Activated CD4-positive, CD25-positive, alpha-beta regulatory T cell treated with anti-CD3 and anti-CD28 coated beads, Interleukin-2, amount 50 U/mL, for 72 hours (primary cell): ENCODE data around the gene HSDL1.

Source experiments
- DNase-seq: peaks from one replicate; pipeline ENCODE4 v3.0.0; 2021

The HSDL1 gene

DNA sequence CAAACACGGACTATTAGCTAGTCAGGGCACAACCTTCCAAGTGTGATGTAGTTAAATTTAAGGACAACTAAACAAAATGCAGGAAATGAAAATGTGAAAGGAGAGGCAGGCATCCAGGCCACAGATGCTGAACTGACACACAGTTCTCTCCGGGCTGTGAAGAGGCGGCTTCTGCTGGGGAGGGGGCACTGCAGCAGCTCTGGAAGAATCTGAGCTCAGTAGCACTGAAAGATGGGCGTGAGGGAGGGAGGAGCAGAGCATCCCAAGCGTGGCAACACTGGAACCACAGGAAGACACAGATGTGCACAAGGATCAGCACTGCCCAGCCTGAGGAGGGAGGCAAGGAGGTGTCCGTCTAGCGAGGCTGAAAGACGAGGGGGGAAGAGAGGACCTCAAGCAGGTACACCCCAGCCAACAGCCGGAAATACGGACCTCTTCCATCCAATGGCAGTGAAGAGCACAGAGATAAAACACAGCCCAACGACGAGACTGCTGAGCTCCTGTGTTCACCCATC, 39.6 kb downstream of the HSDL1 start:
- DNase-seq, result no peak

DNA sequence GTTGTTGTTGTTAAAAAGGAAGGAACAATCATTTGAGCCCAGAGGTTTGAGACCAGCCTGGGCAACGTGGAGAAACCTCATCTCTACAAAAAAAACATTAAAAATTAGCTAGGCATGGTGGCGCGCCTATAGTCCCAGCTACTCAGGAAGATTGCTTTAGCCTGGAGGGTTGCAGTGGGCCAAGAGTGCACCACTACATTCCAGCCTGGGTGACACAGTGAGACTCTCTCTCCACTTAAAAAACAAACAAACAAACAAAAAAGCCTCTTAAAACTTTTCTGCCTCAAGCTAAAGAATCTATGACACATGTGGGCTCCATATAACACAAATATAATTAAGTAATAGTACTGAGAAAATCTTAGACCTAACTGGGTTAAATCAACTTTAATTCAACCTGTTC, 40.7 kb downstream of the HSDL1 start:
- DNase-seq, result no peak

DNA sequence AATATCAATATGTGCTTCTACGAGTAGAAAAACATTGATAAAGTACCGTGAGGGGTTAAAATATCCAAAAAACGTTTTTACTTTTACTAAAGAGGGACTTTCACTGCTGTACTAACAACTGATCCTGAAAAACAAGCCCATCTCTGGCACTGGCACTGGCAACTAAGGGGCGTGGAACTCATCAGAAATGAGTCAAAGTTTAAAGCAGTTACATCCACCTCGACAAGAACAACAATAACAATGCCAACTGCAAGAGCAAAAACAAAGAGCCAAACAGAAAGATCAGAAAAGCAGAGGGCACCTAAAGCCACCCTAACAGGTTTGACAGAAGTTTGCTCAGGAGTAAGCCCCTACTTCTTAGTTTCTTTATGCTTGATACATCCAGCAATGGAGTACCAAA, 41.3 kb downstream of the HSDL1 start:
- DNase-seq, result no peak

DNA sequence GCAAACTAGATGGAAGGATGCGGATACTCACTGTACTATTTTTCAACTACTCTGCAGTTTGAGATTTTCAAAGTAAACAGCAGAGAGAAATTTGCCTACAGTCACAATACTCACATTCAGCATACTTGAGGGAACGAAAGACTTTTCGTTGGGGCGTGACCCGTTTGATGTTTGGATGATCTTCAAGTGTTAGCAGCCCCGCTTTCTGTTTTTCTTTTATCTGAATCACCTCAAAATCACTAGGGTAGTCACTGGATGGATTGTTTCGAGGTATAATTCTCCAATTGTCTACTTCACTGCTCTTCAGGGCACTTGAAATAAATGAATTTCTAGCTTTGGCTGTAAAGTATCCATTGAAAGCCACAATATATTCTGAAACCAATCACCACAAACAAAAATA, 46.0 kb downstream of the HSDL1 start:
- no peak for DNase-seq

DNA sequence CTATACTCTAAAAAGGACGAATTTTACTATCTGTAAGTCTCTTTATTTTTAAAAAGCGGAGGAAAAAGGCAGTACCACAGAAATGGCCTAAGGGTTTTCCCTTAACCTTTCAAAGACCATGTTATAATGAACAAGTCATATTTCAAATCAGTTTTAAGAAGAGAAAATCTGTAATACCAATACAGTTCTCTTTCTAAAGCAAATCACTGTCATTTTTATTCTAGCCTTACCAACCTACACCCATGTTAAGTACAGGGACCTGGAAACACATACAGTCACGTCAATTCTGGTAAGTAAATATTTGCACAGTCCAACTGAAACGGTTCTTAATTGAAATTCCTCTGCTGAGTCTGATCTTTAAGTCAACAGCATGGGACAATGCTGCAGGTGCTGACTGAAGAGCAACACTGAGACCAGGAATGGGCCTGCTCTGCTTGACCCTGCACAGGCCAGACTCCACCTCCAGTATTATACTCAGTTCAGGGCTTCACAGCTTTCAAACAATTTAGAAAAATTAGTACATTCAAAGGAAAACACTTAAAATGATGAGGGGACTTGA, 48.5 kb downstream of the HSDL1 start:
- no peak for DNase-seq

DNA sequence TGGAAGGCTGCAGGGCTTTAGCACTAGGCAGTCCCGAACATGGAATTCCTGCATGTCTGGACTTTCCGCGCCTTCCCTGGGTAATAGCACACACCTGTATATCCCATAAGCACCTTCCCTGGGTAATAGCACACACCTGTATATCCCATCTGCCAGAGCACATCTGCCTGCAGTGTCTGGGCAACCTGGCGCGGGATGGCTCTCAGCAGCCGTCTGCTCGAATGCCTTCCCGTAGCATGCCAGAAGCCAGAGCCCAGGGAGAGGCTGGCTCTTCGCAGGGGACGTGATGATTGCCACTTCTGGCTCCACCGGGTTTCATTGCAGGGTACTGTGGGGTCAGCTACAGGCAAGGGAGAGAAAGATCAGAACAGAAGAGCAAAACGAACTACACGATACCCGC, 49.5 kb downstream of the HSDL1 start:
- no peak for DNase-seq

DNA sequence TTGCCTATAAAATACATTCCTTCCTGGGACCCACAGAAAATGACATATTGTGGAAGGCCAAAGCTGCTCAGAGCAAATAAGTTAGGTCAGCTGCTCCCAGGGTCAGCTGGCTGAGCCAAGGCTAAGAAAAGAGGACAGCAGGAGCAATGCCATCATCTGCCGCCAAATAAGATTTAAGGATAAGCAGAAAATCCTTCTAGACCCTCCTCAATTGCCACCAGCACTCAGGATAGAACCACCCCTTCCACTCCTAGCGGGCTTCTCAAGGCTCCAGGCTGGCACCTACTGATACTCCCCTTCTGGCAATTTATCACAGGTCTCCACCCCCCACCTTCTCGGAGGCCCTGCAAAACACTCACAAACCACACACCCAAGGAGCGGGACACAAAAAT, 51.1 kb downstream of the HSDL1 start:
- DNase-seq, result no peak

DNA sequence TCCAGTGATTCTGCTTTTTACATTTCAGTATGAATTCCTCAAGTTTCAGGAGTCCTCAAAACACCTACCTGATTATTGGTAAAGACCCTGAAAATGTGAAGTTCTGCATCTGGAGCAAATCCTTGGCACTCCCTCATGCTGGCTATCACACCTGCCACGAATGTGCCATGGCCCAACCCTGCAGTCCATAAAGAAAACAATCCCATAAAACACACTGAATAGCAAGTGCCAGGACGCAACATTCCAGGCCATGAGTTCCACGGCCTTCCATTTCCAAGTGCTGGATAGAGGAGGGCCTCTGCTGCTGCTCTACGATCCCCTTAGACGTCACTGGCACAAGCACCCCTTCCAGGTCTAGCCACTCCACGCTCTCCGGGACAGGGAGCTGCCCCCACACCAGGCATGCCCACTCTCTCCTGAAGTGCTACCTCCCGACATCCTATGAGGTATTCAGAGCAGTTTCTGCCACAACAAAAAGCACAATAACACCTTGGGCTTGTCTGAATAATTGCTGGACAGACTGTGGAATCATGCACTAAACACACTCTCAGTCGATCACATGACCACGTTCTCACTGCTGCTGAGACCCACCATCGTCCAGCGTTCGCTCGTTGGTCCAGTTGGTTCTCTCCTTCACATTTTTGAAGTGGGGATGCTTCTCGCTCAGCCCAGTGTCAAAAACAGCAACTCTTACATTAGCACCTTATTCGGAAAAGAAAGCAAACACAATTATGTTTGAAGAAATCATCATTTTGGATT, 51.7 kb downstream of the HSDL1 start:
- no peak for DNase-seq

DNA sequence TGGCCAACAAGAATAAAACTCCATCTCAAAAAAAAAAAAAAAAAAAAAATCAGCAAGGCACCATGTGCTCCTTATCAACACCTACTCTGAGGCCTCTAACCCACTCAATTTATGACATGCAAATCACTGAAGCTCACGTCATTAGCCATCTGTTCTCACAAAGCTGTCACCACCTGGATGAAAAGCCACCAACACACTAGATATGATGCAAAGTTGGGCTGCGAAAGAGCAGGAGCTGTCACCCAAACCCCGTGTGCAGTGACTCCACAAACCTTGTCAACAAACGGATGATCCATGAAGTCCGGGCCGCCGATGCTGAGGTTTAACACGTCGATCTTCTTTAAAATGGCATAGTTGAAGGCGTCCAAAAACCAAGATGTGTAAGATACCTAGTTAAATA, 53.5 kb downstream of the HSDL1 start:
- DNase-seq, result no peak

DNA sequence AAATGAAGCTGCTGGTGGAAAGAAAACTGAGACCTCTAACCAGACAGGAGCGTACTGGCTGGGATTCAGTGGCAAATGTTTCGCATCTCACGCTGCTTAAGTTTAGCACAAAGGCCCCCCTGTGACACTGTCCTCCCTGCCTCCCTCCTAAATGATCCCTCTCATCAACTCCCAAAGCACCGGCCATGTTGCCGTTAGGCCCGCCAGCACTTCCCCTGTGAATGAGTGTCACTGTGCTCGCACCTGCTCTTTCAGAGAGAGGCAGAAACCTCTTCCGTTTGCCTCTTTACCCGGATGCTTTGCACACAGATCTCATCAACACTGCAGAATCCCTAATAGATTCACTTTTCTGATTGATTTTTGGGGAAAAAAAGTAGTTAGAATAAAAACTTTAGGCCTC, 54.8 kb downstream of the HSDL1 start:
- no peak for DNase-seq

DNA sequence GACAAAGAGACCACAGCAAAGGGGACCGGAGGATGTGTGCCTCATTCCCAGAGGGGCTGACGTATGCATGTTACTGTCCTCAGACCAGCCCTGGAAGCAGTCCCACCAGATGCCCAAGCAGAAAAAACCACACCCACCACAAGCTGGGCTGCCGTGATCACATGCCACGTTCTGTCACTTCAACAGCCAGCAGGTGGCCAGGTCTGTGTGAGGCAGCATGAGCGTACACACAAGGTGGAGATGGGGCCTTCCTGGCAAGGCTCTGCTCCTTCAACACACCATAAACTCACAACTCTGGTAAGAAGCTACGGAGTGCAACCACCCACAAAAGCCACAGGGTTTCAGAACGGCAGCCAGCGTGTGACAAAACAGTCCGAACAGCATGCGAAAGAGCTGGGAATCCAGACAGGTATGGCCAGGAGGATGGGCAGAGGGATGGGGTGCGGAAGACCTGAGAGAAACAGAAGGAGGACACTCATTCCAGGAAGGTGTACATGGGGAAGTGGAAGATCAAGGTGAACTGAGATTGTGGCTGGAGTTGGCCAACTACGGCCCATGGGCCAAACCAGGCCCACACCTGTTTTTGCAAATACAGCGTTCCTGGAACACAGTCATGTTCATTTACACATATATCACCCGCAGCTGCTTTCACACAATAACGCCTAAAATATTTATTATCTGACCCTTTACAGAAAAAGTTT, 56.1 kb downstream of the HSDL1 start:
- DNase-seq, result peak; percentile 35

DNA sequence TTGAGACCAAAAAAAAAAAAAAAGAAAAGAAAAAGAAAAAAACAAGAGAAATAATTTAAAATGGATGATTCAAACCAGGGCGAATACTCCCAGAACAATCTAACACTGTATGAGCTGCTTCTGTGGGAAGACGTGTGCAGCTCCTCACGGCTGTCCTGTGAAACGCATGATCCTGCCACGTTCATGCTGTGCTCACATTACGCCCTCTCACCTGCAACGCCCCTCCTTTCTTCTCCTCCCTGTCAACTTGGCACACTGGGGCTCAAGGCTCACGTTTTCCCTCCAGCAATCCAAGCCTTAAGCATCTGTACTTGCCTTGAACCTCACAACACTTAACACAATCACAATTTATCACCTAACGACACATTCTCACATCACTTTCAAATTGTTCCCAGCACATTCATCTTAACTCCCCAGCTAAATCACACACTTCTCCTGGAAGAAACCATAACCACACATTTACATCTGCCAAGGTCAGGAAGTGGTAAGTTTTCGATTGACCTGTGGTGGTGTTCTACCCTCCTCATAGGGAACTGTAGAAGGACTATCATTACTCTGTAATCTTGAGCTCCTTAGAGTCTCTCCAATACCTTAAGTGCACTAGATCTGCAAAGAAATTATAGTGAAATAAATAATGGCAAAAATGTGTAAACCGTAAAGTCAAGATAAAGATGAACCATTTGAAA, 57.4 kb downstream of the HSDL1 start:
- no peak for DNase-seq

DNA sequence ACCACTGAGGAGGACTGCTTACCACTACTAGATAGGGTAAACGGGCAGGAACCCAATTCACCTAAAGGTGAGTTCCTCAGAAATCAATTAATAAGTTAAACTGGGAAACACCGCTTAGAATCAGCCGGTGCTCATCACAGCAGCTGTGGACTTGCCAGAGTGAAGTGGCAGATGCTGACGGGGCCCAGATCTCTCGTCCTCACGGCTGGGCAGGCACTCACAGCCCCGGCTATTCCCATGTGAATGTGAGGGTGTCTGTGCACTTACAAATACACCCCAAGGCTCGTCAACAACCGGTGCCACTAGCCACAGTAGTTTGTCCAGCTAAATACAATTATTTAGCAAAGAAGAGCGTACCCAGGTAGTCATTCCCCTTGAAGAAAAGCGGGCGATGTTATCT, 58.0 kb downstream of the HSDL1 start:
- DNase-seq, result no peak

DNA sequence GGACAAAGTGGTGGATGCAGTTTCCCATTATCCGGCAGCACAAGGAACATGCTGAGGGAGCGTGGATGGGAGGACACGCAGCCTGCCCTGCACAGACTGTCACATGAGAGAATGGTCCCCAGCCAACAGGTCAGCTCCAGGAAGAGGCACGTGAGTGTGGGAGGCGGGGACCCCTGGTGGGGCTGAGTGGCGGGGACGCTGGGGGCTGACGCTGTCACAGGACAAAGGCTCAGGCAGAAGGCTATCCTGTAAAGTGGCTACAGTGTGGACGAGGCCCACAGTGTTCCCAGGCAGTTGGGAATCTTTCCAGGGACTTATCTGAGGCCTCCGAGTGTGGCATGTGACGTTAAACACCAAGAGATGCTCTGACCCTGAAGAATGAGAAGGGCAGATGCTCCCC, 58.6 kb downstream of the HSDL1 start:
- no peak for DNase-seq

DNA sequence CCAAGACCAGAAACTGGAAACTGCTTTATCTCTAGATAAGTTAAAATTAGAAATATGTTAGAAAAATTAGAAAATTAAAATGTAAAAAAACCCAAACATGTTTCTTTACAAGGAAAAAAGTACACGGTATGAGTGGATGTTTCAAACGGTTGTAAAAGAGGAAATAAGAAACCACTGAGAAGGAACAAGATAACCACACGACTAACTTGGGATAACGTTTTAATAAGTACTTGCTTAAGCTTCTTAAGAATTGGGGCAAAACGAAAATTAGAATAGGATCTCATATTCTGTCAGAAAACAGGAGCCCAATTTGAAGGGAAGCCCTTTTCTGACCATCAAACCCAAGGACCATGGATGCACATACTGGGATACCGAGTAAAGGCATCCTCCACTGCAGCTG, 59.2 kb downstream of the HSDL1 start:
- no peak for DNase-seq

DNA sequence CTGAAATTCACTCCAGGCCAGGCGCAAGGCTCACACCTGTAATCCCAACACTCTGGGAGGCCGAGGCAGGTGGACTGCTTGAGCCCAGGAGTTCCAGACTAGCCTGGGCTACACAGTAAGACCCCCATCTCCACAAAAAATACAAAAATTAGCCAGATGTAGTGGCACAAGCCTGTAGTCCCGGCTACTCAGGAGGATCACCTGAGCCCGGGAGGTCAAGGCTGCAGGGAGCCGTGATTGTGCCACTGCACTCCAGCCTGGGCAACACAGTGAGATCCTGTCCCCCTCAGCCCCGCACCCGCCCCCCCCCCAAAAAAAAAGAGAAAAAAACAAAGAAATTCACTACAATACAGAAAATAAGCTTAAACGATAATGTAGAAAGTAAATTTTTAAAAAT, 59.7 kb downstream of the HSDL1 start:
- no peak for DNase-seq

DNA sequence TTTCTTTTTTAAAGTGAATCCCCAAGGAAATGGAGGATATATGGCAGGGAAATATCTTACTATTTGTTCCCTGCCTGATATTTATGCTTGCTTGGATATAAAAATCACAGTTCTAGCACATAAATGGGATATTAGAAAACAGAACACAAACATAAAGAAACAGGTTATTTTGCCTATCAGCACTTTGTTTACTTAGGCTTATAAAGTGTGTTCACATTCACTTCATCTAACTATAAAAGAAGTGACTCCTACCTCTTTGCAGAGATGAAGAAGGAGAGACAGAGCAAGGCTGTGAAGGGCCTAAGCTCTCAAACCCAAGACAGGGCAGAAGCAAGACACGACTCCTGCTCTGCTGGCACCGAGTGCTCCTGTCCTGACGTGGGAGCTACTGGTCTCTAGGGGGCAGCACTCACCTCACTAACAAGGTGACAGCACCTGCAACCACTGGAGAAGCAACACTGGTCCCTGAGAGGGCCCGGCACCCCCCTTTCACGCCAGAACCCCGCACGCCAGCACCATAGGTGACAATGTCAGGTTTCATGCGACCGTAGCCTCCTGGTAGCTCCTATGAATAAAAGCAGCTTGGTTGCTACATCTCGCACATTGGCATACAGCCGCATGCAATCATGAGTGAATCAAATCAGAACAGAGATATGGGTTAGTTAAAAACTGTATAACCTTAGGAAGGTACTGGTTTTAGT, 60.3 kb downstream of the HSDL1 start:
- DNase-seq, result peak; percentile 60

DNA sequence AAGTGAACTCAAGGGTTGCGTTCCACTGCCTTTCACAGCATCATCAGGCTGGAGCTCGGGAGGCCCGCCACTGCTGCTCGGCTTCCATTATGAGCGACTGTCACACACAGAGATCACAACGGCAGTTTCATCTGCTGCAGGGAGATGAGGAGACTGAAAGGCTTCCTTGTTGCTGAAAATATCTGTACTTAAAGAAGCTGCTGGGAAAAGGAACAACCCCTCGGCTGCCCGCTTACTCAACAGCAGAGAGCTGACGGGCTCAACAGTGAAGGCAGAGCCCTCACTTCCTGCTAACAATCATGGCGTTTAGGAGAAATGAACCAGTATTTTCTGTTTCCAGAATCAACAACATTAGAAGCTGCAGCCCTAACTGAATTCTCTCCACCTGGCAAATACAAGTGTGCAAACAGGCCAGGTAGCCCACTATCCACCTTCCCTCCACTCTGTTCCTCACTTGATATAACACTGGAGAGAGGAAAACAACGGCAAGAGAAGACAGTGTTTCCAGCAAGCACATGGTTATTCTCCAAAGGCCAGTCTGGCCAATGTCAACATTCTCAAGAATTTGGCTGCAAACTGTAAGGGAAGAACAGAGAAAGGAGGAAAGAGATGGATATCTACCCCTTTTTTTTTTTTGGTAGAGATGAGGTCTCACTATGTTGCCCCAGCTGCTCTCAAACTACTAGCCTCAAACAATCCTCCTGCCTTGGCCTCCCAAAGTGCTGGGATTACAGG, 62.0 kb downstream of the HSDL1 start:
- DNase-seq, result no peak

DNA sequence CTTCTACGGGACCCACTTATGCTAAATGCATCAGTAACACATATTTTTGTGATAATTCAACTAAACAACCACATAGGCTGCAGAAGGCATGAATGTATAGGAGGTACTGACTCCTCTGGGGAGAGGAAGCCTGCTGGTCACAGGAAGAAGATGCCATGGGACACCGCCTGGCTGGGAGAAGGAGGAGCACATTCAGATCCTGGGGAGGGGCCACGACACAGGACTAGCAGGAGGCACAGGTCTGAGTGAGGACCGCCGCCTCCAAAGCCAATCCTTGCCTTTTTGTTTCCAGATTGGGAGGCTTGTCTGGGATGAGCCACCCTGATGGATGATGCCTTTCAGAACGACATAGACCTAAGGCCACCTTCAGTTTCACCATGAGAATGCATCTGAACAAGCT, 62.9 kb downstream of the HSDL1 start:
- DNase-seq, result no peak

DNA sequence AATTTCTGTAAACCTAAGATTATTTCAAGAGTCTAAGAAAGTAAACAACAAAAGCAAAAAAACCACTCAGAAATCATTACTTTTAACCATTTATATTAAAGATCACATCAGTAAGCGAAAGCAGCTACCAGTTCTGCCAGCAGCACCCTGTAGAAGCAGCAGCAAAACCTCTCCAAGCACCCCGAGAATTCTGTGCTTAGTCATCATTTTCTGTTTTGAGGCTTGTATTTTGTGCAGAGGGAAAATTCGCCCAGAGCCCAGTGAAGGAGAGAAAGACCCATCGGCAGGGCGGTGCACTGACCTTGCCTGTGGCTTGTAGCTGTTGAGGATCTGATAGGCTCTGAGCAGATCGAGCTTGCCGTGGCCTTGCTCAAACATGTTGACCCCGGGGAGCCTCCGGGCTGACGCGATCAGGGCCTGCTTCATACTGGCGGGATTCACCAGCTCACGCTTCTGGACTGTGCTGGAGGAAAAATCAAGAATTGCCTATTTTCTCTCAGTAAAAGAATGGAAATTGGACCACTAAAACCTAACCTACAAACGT, 63.5 kb downstream of the HSDL1 start:
- no peak for DNase-seq

DNA sequence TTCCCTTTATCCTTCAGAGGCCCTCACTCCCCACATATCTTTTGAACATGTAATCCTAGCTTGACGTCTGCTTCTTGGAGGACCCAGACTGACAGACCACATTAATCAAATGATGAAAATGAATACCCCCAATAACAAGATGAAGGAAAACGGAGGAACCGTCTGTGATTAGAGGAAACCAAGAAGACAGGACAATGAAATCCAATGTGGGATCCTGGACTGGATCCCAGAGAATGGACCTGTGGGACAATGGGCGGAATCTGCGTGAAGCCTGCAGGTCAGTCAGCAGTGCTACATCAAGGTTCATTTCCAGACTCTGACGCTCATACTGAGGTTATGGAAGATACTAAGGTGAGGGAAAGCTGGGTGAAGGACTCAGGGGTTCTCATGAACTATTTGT, 64.2 kb downstream of the HSDL1 start:
- no peak for DNase-seq

DNA sequence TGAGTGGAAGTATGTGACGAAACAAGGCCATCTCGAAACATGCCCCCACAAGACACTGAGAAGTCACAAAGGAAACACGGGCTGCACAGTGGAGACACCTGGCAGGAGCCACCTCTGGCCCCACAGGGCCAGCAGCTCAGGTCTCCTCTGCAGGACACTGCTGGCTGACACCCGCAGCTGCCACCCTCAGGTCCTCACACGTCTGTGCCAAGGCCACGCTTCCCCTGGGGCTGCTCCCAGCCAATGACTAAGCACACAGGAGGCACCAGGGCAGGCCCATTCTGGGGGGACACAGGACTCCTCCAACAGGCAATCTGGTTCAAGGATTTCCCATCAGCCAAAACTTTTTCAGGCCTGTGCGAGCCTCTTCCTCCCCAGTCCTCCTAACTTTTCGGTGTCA, 64.6 kb downstream of the HSDL1 start:
- DNase-seq, result no peak
